Measurements from ENCODE around the gene RPL13. TPM values are rescaled to one million over a fixed set of nuclear protein-coding genes. Genes with fewer than 3 reads are reported as not detected.

RPL13 gene
- polyA plus RNA-seq, 3 donors, result 1,251 to 2,437 (median 1,329) TPM

GRCh38 chr16:89596061-89596689, 35.7 kb downstream of the RPL13 start:
- H3K36me3 ChIP-seq (replicated peaks in 1 of 2; ENCODE audit: control insufficient read depth in 1 of 2, insufficient read depth in 2 of 2, low read length in 2 of 2), result no peaks in the 10 kb centered on the region
- no peaks in the 10 kb centered on the region for H3K27me3 ChIP-seq (ENCODE audit: control insufficient read depth in 2 of 2, insufficient read depth in 2 of 2, low read length in 2 of 2)
- no peak for DNase-seq
- H3K27ac ChIP-seq (ENCODE audit: low read depth in 1 of 2, low read length in 2 of 2), result no peak overlapping the region
- Mint-ChIP-seq H3K27ac (no peak overlapping the region), H3K4me1 (no peaks in the 10 kb centered on the region), H3K9me3 (peaks cover 0 to 3% (median 0%) of the 10 kb centered on the region in 7 donors), H3K36me3 (no peaks in the 10 kb centered on the region), H3K4me3 (no peak overlapping the region), H3K27me3 (ENCODE audit: low read depth in 3 of 3) (peaks cover 1 to 4% (median 3%) of the 10 kb centered on the region in 3 donors)
- H4K20me1 ChIP-seq (ENCODE audit: insufficient read depth, low read length), result no peaks in the 10 kb centered on the region
- H3K4me3 ChIP-seq (replicated peaks in 1 of 3; ENCODE audit: low read depth in 2 of 3, low read length in 3 of 3), result no peak overlapping the region
- whole genome bisulfite sequencing (ENCODE audit: insufficient coverage), result 95% methylated on average over 19 of the region's 25 CpGs
- intact Hi-C loops (cut with micrococcal nuclease), result no loop called here
- no peak for TF ChIP-seq CTCF (IDR thresholded peaks at IDR 0.05)
- H3K79me2 ChIP-seq (ENCODE audit: insufficient read depth, low read length), result no peaks in the 10 kb centered on the region
- no peak overlapping the region for H3K9ac ChIP-seq (ENCODE audit: insufficient read depth, low read length, poor library complexity, severe bottlenecking)
- H3K9me3 ChIP-seq (replicated peaks in 1 of 2; ENCODE audit: control insufficient read depth in 1 of 2, insufficient read depth in 1 of 2, low read length in 2 of 2), result no peaks in the 10 kb centered on the region
- H3K4me1 ChIP-seq (ENCODE audit: control insufficient read depth in 1 of 2, insufficient read depth in 2 of 2, low read length in 2 of 2), result no peaks in the 10 kb centered on the region
- no peak overlapping the region for H3K4me2 ChIP-seq (replicated peaks; ENCODE audit: extremely low read depth, low read length, poor library complexity, severe bottlenecking)
- H2AFZ ChIP-seq (ENCODE audit: insufficient read depth, low read depth, low read length, poor library complexity, severe bottlenecking), result no peak overlapping the region

- Mint-ChIP-seq H3K9me3 (peaks cover 0 to 3% (median 0%) of the 10 kb centered on the region in 7 donors), H3K4me1 (no peaks in the 10 kb centered on the region), H3K36me3 (no peaks in the 10 kb centered on the region), H3K27ac (no peak overlapping the region), H3K4me3 (no peak overlapping the region), H3K27me3 (ENCODE audit: low read depth in 3 of 3) (peaks cover 1 to 12% (median 2%) of the 10 kb centered on the region in 3 donors)
- WGBS (ENCODE audit: insufficient coverage), result 96% methylated on average over 16 of the region's 19 CpGs
- H3K79me2 ChIP-seq (ENCODE audit: insufficient read depth, low read length), result no peaks in the 10 kb centered on the region
- H4K20me1 ChIP-seq (ENCODE audit: insufficient read depth, low read length), result no peaks in the 10 kb centered on the region
- no peaks in the 10 kb centered on the region for H3K36me3 ChIP-seq (replicated peaks in 1 of 2; ENCODE audit: control insufficient read depth in 1 of 2, insufficient read depth in 2 of 2, low read length in 2 of 2)
- intact Hi-C loops (cut with micrococcal nuclease), result no loop called here
- H3K9me3 ChIP-seq (replicated peaks in 1 of 2; ENCODE audit: control insufficient read depth in 1 of 2, insufficient read depth in 1 of 2, low read length in 2 of 2), result no peaks in the 10 kb centered on the region
- H3K27me3 ChIP-seq (ENCODE audit: control insufficient read depth in 2 of 2, insufficient read depth in 2 of 2, low read length in 2 of 2), result no peaks in the 10 kb centered on the region
- no peak overlapping the region for H3K4me2 ChIP-seq (replicated peaks; ENCODE audit: extremely low read depth, low read length, poor library complexity, severe bottlenecking)
- H3K27ac ChIP-seq (ENCODE audit: low read depth in 1 of 2, low read length in 2 of 2), result no peak overlapping the region
- no peak for DNase-seq
- H3K4me3 ChIP-seq (replicated peaks in 1 of 3; ENCODE audit: low read depth in 2 of 3, low read length in 3 of 3), result no peak overlapping the region
- peaks cover 0 to under 1% of the 10 kb centered on the region in 2 donors for H3K4me1 ChIP-seq (ENCODE audit: control insufficient read depth in 1 of 2, insufficient read depth in 2 of 2, low read length in 2 of 2)
- TF ChIP-seq CTCF (IDR thresholded peaks at IDR 0.05), result no peak
- H2AFZ ChIP-seq (ENCODE audit: insufficient read depth, low read depth, low read length, poor library complexity, severe bottlenecking), result no peak overlapping the region
- H3K9ac ChIP-seq (ENCODE audit: insufficient read depth, low read length, poor library complexity, severe bottlenecking), result no peak overlapping the region
These were observed 36.6 kb downstream of the RPL13 start for GRCh38 chr16:89596957-89597649.
